Measurements from ENCODE around the gene GRID1. TPM values are rescaled to one million over a fixed set of nuclear protein-coding genes. Genes with fewer than 3 reads are reported as not detected.

The GRID1 gene
- polyA plus RNA-seq, result not detected

DNA sequence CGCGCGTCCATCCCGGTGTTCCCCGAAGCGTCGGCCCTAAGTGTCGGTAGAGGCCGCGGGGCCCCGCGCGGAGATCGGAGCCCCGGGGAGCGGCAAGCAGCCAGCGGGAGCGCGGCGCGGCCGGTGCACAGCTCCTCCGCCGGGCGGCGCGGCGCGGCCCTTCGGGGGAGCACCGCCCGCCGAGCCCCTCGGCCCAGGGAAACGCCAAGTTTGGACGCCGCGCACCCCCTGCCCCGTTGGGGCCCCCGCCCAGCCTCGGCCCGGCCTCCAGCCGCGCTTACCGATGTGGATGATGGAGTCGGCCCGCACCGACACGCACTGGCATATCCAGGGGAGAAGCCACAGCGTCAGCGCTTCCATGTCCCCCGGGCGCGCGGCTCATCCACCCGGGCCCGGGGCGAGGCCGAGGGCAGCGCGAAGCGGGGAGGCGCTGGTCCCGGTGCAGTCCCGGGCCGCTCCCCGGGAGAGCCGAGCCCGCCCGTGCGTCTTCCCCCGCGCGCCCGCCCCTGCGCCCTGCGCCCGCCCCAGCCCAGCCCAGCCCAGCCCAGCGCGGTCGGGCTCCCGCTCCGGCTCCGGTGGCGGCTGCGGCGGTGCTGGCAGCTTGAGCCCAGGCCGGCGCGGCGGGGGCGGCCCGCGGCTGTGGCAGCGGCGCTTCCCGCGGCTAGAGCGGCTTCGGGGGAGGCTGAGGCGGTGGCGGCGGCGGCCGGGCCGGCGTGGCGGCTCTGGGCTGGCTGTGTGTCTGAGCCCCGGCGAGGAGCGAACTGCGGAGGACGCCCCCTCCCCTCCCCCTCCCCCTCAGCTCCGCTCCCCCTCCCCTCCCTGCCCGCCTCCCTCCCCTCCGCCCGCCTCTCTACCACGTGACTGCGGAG is at the start of gene GRID1:
GRID1 (minus strand) TSS at position 763 of the 869 bp plus-strand sequence.
- H3K36me3 Mint-ChIP-seq, result no peaks in the 10 kb centered on the region
- peak within 1 kb of the TSS; percentile 20 to 91 (median 76) for H3K4me3 Mint-ChIP-seq
- peaks cover 6 to 12% (median 7%) of the 10 kb centered on the region in 3 donors for H3K4me1 Mint-ChIP-seq
- H3K9me3 Mint-ChIP-seq, result no peaks in the 10 kb centered on the region
- H3K27ac Mint-ChIP-seq, result peak within 1 kb of the TSS in 1 of 3 donors; percentile 6
- H3K27me3 Mint-ChIP-seq, result peaks cover 53% of the 10 kb centered on the region

DNA sequence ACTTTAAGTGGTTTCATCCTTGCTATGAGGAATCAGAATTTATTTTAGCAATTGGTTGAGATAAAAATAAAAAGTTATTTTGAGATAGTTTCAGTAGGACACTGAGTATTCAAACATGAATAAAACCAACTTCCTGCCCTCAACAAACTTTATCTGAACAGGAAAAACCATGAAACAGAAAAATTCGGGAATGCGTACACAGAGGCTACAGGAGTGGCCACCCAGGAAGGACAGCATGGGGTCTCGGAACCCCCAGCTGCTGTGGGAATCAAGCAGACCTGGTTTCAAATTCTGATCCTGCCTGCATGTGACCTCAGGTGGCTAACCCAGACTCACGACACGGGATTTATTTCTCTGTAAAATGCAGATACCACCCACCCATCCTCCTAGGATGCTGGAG is 49.0 kb upstream of the GRID1 start:
- Mint-ChIP-seq H3K36me3 (no peaks in the 10 kb centered on the region), H3K4me1 (peaks cover 32 to 38% (median 36%) of the 10 kb centered on the region in 3 donors), H3K27ac (peak overlapping the region in 2 of 3 donors; percentile 29 to 41), H3K27me3 (peaks cover 16% of the 10 kb centered on the region), H3K9me3 (no peaks in the 10 kb centered on the region), H3K4me3 (no peak overlapping the region)

DNA sequence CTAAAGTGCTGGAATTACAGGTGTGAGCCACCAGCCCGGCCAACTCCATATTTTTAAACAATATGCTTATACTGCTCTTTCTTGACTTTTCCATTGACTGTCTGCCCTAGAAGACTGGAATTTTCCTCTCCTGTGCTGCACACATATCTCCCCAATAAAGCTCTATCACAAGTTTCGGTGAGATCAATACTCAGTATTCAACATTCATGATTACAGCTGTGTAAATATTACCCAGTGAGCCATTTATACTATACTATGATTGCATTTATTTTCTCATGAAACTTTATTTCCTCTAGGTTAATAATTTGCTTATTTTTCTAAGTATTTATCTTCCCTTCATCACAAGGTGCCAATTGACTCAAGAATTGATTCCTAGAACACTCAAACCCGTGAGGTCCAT is 48.5 kb upstream of the GRID1 start:
- Mint-ChIP-seq H3K27me3 (peaks cover 16% of the 10 kb centered on the region), H3K27ac (peak overlapping the region in 1 of 3 donors; percentile 29), H3K9me3 (no peaks in the 10 kb centered on the region), H3K36me3 (no peaks in the 10 kb centered on the region), H3K4me3 (peak overlapping the region in 2 of 4 donors; percentile 25 to 81), H3K4me1 (peaks cover 32 to 41% (median 36%) of the 10 kb centered on the region in 3 donors)

DNA sequence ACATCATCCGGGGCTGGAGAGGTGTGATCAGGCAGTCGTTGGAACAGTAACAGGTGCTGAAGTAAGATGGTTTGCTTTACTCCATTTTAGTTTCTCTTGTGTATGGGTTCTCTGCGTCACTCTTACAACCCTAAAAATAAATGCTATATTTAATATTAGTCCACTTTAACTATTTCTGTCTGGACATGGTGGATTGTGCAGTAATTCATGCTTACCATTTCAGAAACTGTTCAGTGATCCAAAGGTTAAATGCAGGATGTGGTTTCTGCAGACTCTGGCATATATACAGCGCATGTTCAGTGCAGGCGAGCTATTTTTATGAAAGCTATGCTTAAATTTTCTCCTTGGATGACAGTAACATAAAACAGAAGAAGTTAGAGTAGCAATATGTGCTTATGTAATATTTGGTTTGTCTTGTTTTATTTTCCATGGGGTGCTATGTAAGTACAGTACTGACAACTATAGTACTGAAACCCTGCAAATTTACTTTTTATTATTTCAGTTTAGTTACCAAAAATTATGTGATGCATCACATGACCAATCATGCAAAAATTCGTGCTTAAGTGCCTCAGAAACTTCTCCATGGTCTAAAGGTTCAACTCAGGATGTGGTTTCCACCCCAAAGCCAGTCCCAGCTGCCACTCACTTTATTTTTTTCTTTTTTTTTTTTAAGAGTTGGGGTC is 46.6 kb upstream of the GRID1 start:
- H3K27me3 Mint-ChIP-seq, result peaks cover 13% of the 10 kb centered on the region
- peaks cover 31 to 41% (median 32%) of the 10 kb centered on the region in 3 donors for H3K4me1 Mint-ChIP-seq
- peak overlapping the region; percentile 59 to 86 (median 72) for H3K4me3 Mint-ChIP-seq
- peak overlapping the region in 2 of 3 donors; percentile 68 to 86 for H3K27ac Mint-ChIP-seq
- no peaks in the 10 kb centered on the region for H3K36me3 Mint-ChIP-seq
- no peaks in the 10 kb centered on the region for H3K9me3 Mint-ChIP-seq

DNA sequence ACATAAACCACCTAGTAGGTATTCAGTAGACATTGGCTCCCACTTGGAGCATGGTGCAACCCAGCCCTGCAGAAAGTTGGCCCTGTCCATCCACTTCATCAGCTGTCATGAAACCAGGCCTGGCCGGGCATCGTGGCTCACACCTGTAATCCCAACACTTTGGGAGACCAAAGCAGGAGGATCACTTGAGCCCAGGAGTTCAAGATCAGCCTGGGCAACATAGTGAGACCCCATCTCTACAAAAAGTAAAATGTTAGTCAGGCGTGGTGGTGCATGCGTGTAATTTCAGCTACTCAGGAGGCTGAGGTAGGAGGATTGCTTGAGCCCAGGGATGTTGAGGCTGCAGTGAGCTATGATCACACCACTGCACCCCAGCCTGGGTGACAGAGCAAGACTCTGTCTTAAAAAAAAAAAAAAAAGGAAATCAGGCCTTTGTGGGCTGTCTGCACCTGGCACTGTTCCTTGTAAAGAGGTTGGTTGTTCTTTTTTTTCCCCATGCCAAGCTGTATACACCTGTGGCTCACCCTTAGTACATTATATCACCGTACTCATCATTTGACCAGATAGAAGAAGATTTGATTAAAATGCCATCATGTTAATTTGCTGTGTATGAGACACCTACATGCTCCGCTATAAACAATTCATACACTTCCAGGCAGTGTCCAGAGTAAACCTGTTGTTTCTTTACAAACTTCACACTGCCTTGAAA is 45.4 kb upstream of the GRID1 start:
- peaks cover 31 to 41% (median 32%) of the 10 kb centered on the region in 3 donors for H3K4me1 Mint-ChIP-seq
- no peaks in the 10 kb centered on the region for H3K9me3 Mint-ChIP-seq
- peak overlapping the region; percentile 63 to 86 (median 72) for H3K4me3 Mint-ChIP-seq
- peaks cover 13% of the 10 kb centered on the region for H3K27me3 Mint-ChIP-seq
- H3K36me3 Mint-ChIP-seq, result no peaks in the 10 kb centered on the region
- H3K27ac Mint-ChIP-seq, result peak overlapping the region in 2 of 3 donors; percentile 68 to 86

DNA sequence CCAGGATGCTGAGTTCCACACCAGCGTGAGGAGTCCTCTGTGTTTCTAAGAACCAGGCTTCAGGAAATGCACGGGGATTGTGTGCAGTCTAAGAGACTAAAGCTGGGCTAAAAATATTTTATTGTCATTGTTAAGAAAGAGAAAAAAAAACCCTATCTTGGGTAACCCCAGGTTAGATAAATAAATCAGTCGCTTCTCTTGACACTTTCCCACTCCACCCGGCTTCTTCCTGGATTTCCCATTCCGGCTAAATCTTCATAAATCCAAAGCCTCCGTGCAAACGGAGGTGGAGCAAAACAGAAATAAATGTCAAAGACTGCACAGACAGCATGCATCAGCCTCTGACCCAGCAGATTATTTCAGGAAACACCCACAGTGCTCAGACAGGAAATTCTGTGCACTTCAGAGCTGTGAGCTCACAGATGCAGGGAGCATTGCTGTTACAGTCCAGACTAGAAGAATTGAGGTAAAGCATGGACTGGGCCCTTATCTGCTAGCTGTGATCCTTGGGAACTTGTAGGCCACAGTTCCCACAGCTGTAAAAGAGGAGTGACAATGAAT is 44.8 kb upstream of the GRID1 start:
- Mint-ChIP-seq H3K27ac (peak overlapping the region in 2 of 3 donors; percentile 76 to 86), H3K36me3 (no peaks in the 10 kb centered on the region), H3K27me3 (peaks cover 11% of the 10 kb centered on the region), H3K9me3 (no peaks in the 10 kb centered on the region), H3K4me1 (peaks cover 31 to 41% (median 32%) of the 10 kb centered on the region in 3 donors), H3K4me3 (peak overlapping the region; percentile 15 to 79 (median 60))

DNA sequence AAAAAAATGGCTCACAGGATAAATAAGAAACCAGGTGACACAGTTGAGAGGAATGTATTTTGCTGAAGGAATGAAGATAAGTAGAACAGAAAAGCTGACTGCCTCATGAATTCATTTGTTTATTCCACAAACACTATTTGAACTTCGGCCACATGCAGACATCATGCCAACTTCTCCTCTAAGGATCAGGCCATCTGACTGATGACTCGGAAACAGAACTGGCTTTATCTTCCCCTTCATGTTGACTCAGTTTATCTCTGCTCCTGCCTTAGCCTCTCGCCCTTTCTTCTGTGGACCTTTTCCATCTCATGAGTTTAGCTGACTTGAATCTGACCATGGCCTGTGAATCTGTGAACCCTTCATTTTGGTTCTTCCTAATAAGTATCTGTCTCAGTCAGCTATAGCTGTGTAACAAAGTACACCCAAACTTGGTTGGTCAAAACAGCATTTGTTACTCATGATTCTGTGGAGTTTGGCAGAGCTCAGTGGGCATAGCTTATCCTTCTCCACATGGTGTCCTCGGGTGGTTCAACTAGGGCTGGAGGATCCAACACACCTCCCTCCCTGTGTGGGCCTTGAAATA is 44.0 kb upstream of the GRID1 start:
- H3K27ac Mint-ChIP-seq, result no peak overlapping the region
- no peaks in the 10 kb centered on the region for H3K9me3 Mint-ChIP-seq
- H3K4me1 Mint-ChIP-seq, result peaks cover 29 to 38% (median 31%) of the 10 kb centered on the region in 3 donors
- peaks cover 6% of the 10 kb centered on the region for H3K27me3 Mint-ChIP-seq
- no peak overlapping the region for H3K4me3 Mint-ChIP-seq
- H3K36me3 Mint-ChIP-seq, result no peaks in the 10 kb centered on the region

DNA sequence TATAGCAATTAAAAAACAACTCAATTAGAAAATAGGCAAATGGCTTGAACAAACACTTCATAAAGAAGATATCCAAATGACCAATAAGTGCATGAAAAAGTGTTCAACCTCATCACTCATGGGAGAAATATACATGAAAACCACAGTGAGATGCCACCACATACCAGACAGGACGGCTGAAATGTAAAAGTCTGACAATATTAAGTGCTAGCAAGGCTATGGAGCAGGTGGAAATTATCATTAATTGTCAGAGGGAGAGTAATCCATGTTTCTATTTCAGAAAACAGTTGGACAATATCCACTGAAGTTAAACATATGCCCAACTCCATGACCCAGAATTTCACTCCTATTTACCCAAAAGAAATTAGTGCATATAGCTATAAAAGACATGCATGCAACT is 42.6 kb upstream of the GRID1 start:
- H3K4me3 Mint-ChIP-seq, result no peak overlapping the region
- peaks cover 24 to 32% (median 26%) of the 10 kb centered on the region in 3 donors for H3K4me1 Mint-ChIP-seq
- peaks cover 1% of the 10 kb centered on the region for H3K36me3 Mint-ChIP-seq
- no peak overlapping the region for H3K27ac Mint-ChIP-seq
- H3K9me3 Mint-ChIP-seq, result no peaks in the 10 kb centered on the region
- H3K27me3 Mint-ChIP-seq, result no peaks in the 10 kb centered on the region

DNA sequence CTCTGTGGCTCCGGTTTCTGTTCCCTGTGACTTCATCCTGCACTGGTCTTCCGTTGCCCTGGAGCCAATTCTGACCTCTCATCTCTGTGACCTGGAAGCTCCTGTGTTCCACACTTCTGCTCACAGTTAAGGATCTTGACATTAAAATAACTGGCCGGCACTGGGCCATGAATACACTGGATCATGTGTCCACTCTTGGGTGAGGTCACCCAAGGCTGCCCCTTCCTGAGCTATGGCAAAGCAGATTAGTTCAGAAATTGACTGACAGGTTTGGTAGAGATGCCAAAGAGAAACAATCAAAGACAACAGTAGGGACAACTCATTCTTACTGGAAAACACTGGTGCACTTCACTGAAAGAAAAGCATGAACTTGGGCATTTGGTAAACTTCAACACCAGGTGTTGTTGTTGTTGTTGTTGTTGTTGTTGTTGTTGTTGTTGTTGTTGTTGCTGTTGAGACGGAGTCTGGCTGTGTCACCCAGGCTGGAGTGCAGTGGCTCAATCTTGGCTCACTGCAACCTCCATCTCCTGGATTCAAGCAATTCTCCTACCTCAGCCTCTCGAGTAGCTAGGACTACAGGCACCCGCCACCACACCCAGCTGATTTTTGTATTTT is 36.7 kb upstream of the GRID1 start:
- Mint-ChIP-seq H3K27ac (no peak overlapping the region), H3K9me3 (no peaks in the 10 kb centered on the region), H3K27me3 (peaks cover 6% of the 10 kb centered on the region), H3K4me1 (peaks cover 5 to 9% (median 8%) of the 10 kb centered on the region in 3 donors), H3K4me3 (peak overlapping the region in 2 of 4 donors; percentile 37 to 76), H3K36me3 (peaks cover 1% of the 10 kb centered on the region)

DNA sequence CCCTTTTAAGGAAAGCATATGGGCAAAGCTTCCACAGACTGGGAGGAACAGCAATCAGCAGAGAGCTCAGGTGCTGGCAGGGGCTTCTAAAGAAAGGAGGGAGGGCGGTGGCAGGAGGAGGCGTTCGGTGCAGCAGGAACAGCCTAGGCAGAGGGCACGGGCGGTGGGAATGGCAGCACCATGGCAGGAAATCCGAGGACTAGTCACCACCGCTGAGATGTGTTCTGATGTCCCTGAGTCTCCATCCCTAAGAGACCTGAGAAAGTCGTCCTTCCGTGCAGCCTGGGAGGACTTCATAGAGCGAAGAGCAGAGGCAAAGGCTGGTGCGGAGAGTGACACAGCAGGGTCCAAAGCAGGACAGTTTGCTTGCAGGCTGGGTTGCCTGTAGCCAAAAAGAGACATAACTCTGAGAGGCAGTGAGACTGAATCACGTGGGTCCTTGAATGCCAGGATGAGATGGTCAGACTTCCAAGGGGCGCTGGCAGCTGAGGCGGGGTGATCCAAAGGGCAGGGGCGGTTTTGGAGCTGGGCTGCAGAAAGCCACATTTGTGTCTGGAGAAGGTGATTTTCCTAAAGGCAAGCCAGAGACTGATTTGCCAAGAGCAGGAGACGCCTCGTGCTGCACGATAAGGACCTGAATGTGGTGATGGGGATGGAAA is 35.8 kb upstream of the GRID1 start:
- H3K4me3 Mint-ChIP-seq, result peak overlapping the region in 3 of 4 donors; percentile 26 to 77 (median 76)
- peaks cover 1% of the 10 kb centered on the region for H3K36me3 Mint-ChIP-seq
- H3K27ac Mint-ChIP-seq, result peak overlapping the region in 1 of 3 donors; percentile 33
- H3K4me1 Mint-ChIP-seq, result peaks cover 5 to 9% (median 8%) of the 10 kb centered on the region in 3 donors
- H3K9me3 Mint-ChIP-seq, result no peaks in the 10 kb centered on the region
- H3K27me3 Mint-ChIP-seq, result peaks cover 6% of the 10 kb centered on the region

DNA sequence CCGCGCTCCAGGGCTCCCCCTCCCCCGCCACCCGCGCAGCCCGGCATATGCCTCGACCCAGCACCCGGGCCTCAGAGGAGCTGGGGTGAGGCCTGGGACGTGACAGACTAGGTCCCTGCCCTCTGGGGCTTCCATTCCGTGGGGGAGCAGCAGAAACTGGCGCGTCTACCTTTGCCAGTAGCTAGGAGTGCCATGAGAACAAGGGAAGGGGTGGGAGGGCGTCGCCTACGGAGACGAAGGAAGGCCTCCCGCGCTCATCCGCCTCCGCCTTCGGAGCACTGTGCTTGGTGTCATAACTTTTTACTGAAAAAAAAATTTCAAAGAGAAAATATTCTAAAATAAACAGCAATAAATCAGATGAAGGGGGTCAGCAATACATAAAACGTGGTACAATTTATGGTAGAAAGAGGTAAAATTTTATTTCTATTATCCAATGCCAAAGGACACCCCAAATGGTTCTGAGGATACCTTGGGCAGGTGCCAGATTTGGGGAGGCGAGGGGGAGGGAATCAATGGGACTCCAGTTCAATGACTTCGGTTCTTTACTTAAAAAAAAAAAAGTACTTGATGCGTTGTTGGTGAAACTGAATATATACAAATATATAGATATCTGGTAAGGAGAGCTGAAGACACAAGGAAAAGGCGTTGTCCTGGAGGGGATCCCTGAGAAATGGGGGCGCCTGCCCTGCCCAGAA is 35.1 kb upstream of the GRID1 start:
- peak overlapping the region in 1 of 3 donors; percentile 33 for H3K27ac Mint-ChIP-seq
- H3K4me3 Mint-ChIP-seq, result peak overlapping the region; percentile 16 to 94 (median 68)
- H3K27me3 Mint-ChIP-seq, result peaks cover 7% of the 10 kb centered on the region
- peaks cover 1% of the 10 kb centered on the region for H3K36me3 Mint-ChIP-seq
- H3K9me3 Mint-ChIP-seq, result no peaks in the 10 kb centered on the region
- peaks cover 5 to 9% (median 8%) of the 10 kb centered on the region in 3 donors for H3K4me1 Mint-ChIP-seq

DNA sequence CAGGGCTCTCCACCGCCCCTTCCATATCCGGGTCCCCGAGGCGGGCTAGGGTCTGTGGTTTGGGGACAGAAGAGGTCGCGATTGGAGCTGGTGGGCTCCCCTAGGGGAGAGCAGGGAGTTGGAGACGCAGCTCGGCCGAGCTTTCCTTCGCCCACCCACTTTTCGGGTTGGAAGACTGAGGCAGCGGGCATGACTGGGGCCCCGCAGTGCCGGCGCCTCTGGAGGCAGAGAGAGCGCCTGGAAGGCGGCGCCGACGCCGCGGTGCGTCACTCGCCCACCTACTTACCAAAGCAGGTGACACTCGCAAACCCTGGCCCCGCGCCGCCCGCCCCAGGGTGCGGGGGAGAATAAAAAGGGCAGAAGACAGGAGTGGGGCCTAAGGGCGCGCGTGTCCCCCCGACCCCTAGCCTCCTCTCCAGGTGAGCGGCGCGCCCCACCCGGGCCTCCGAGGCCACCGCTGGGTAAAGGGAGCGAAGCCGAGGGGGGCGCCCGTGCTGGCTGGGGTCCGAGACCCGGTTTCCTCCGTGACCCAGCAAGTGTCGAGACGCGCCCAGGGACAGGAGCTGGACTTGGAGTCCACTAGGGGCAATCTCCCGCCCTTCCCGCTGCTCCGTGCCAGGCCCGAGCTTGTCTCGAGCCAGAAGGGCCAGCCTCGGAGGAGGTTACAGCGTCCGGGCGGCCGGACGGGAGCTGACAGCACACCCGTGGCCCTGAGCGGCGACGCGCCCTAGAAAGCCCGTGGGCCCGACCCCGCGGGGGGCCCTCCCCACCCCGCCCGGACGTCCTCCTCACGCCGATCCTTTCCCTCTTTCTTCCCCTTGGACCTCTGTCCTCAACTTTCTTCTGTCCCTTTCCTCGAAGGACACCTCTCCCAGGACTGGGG is 34.4 kb upstream of the GRID1 start:
- Mint-ChIP-seq H3K4me1 (peaks cover 5 to 9% (median 8%) of the 10 kb centered on the region in 3 donors), H3K27me3 (peaks cover 7% of the 10 kb centered on the region)

More for the DNA sequence above, 34.4 kb upstream of the GRID1 start:
- peak overlapping the region in 2 of 3 donors; percentile 50 to 84 for H3K27ac Mint-ChIP-seq
- peak overlapping the region; percentile 89 to 95 (median 94) for H3K4me3 Mint-ChIP-seq
- H3K9me3 Mint-ChIP-seq, result no peaks in the 10 kb centered on the region
- H3K36me3 Mint-ChIP-seq, result peaks cover 1% of the 10 kb centered on the region
